IgD-negative memory B cell (primary cell): ENCODE results near the gene DNMBP. TPM values are rescaled to one million over a fixed set of nuclear protein-coding genes. Genes with fewer than 3 reads are reported as not detected.
"Not testable (repeated sequence)": the region's sequence is repeated elsewhere in the genome, so short reads cannot be mapped to it uniquely, and the experiment has no call there.

Experiments used
- H3K27ac Mint-ChIP-seq, 3 donors: one replicate each; pipeline ENCODE4 v1.8.0; 2020 to 2022; ENCODE audit warnings: mild to moderate bottlenecking in 3 of 3, mixed read lengths in 3 of 3, moderate library complexity in 1 of 3
- H3K27me3 Mint-ChIP-seq: one replicate; pipeline ENCODE4 v1.8.0; 2021; ENCODE audit warnings: mixed read lengths
- H3K36me3 Mint-ChIP-seq: one replicate; pipeline ENCODE4 v1.8.0; 2020; ENCODE audit warnings: mild to moderate bottlenecking, mixed read lengths
- H3K4me1 Mint-ChIP-seq, 3 donors: one replicate each; pipeline ENCODE4 v1.8.0; 2020 to 2022; ENCODE audit warnings: mixed read lengths in 3 of 3, mild to moderate bottlenecking in 1 of 3
- H3K4me3 Mint-ChIP-seq, 4 donors: one replicate each; pipeline ENCODE4 v1.8.0; 2020 to 2022; ENCODE audit warnings: mild to moderate bottlenecking in 4 of 4, mixed read lengths in 4 of 4, moderate library complexity in 3 of 4
- H3K9me3 Mint-ChIP-seq, 3 donors: one replicate each; pipeline ENCODE4 v1.8.0; 2020 to 2021; ENCODE audit warnings: mixed read lengths in 3 of 3, mild to moderate bottlenecking in 1 of 3
- polyA plus RNA-seq: library from polyadenylated mRNA; unstranded; fragments of 300-500 nt; fragmentation: Illumina TruSeq; gene quantifications from one replicate; pipeline ENCODE4 v1.2.3, GENCODE V29; 2021

The DNMBP gene
- polyA plus RNA-seq, 1 donor from 2014 or later, result 3.5 TPM

GRCh38 chr10:99869581-99870122, 140.1 kb downstream of the DNMBP start:
- Mint-ChIP-seq H3K36me3 (peaks cover 3% of the 10 kb centered on the region), H3K27me3 (peaks cover 31% of the 10 kb centered on the region), H3K4me1 (peaks cover 0 to 2% (median 2%) of the 10 kb centered on the region in 3 donors), H3K9me3 (peaks cover 0 to 11% (median 9%) of the 10 kb centered on the region in 3 donors), H3K4me3 (no peak overlapping the region), H3K27ac (no peak overlapping the region)

- Mint-ChIP-seq H3K4me3 (peak overlapping the region in 1 of 4 donors; percentile 59), H3K9me3 (peaks cover 0 to 11% (median 9%) of the 10 kb centered on the region in 3 donors), H3K27me3 (peaks cover 36% of the 10 kb centered on the region)
- H3K27ac Mint-ChIP-seq, H3K4me1 Mint-ChIP-seq, H3K36me3 Mint-ChIP-seq: not testable (repeated sequence)
Observed at GRCh38 chr10:99867250-99867649, 142.5 kb downstream of the DNMBP start.

GRCh38 chr10:99863535-99864240, 146.1 kb downstream of the DNMBP start:
- H3K4me1 Mint-ChIP-seq, H3K4me3 Mint-ChIP-seq, H3K36me3 Mint-ChIP-seq: not testable (repeated sequence)
- H3K27ac Mint-ChIP-seq, result peak overlapping the region in 1 of 3 donors; percentile 1
- peaks cover 24% of the 10 kb centered on the region for H3K27me3 Mint-ChIP-seq
- peaks cover 0 to 11% (median 7%) of the 10 kb centered on the region in 3 donors for H3K9me3 Mint-ChIP-seq

GRCh38 chr10:99860466-99860865, 149.3 kb downstream of the DNMBP start:
- Mint-ChIP-seq H3K4me1 (peaks cover 0 to 2% (median 0%) of the 10 kb centered on the region in 3 donors), H3K4me3 (no peak overlapping the region), H3K36me3 (no peaks in the 10 kb centered on the region), H3K9me3 (no peaks in the 10 kb centered on the region), H3K27me3 (peaks cover 11% of the 10 kb centered on the region), H3K27ac (no peak overlapping the region)

- H3K36me3 Mint-ChIP-seq, result no peaks in the 10 kb centered on the region
- H3K4me1 Mint-ChIP-seq, result peaks cover 0 to 2% (median 0%) of the 10 kb centered on the region in 3 donors
- H3K27ac Mint-ChIP-seq, result no peak overlapping the region
- H3K27me3 Mint-ChIP-seq, result peaks cover 8% of the 10 kb centered on the region
- H3K4me3 Mint-ChIP-seq, result no peak overlapping the region
- no peaks in the 10 kb centered on the region for H3K9me3 Mint-ChIP-seq
Observed at GRCh38 chr10:99859585-99859984, 150.2 kb downstream of the DNMBP start.

GRCh38 chr10:99858849-99859248, 150.9 kb downstream of the DNMBP start:
- H3K4me1 Mint-ChIP-seq, result peaks cover 0 to 2% (median 0%) of the 10 kb centered on the region in 3 donors
- H3K36me3 Mint-ChIP-seq, result no peaks in the 10 kb centered on the region
- H3K4me3 Mint-ChIP-seq, result no peak overlapping the region
- no peak overlapping the region for H3K27ac Mint-ChIP-seq
- H3K9me3 Mint-ChIP-seq, result no peaks in the 10 kb centered on the region
- H3K27me3 Mint-ChIP-seq, result peaks cover 4% of the 10 kb centered on the region

- H3K4me3 Mint-ChIP-seq, result no peak overlapping the region
- H3K9me3 Mint-ChIP-seq, result peaks cover 0 to 8% (median 5%) of the 10 kb centered on the region in 3 donors
- no peaks in the 10 kb centered on the region for H3K27me3 Mint-ChIP-seq
- no peak overlapping the region for H3K27ac Mint-ChIP-seq
- peaks cover 1% of the 10 kb centered on the region for H3K36me3 Mint-ChIP-seq
- H3K4me1 Mint-ChIP-seq, result peaks cover 0 to 2% (median 0%) of the 10 kb centered on the region in 3 donors
Observed at GRCh38 chr10:99855479-99856071, 154.2 kb downstream of the DNMBP start.

- no peak overlapping the region for H3K27ac Mint-ChIP-seq
- no peak overlapping the region for H3K4me3 Mint-ChIP-seq
- peaks cover 0 to 4% (median 0%) of the 10 kb centered on the region in 3 donors for H3K4me1 Mint-ChIP-seq
- peaks cover 1% of the 10 kb centered on the region for H3K36me3 Mint-ChIP-seq
- H3K27me3 Mint-ChIP-seq, result no peaks in the 10 kb centered on the region
- peaks cover 0 to 8% (median 5%) of the 10 kb centered on the region in 3 donors for H3K9me3 Mint-ChIP-seq
Observed at GRCh38 chr10:99854860-99855259, 154.9 kb downstream of the DNMBP start.

GRCh38 chr10:99853655-99854054, 156.1 kb downstream of the DNMBP start:
- no peak overlapping the region for H3K4me3 Mint-ChIP-seq
- peaks cover 0 to 4% (median 0%) of the 10 kb centered on the region in 3 donors for H3K4me1 Mint-ChIP-seq
- no peak overlapping the region for H3K27ac Mint-ChIP-seq
- no peaks in the 10 kb centered on the region for H3K27me3 Mint-ChIP-seq
- H3K36me3 Mint-ChIP-seq, result peaks cover 1% of the 10 kb centered on the region
- H3K9me3 Mint-ChIP-seq, result peaks cover 0 to 8% (median 5%) of the 10 kb centered on the region in 3 donors

GRCh38 chr10:99852481-99853213, 157.1 kb downstream of the DNMBP start:
- peaks cover 0 to 4% (median 0%) of the 10 kb centered on the region in 3 donors for H3K4me1 Mint-ChIP-seq
- H3K27me3 Mint-ChIP-seq, result no peaks in the 10 kb centered on the region
- no peak overlapping the region for H3K27ac Mint-ChIP-seq
- peaks cover 0 to 8% (median 5%) of the 10 kb centered on the region in 3 donors for H3K9me3 Mint-ChIP-seq
- H3K4me3 Mint-ChIP-seq, result no peak overlapping the region
- H3K36me3 Mint-ChIP-seq, result peaks cover 1% of the 10 kb centered on the region

- H3K36me3 Mint-ChIP-seq, result peaks cover 1% of the 10 kb centered on the region
- no peak overlapping the region for H3K4me3 Mint-ChIP-seq
- peaks cover 0 to 8% (median 5%) of the 10 kb centered on the region in 3 donors for H3K9me3 Mint-ChIP-seq
- no peak overlapping the region for H3K27ac Mint-ChIP-seq
- H3K27me3 Mint-ChIP-seq, result no peaks in the 10 kb centered on the region
- H3K4me1 Mint-ChIP-seq, result peaks cover 0 to 4% (median 0%) of the 10 kb centered on the region in 3 donors
Observed at GRCh38 chr10:99851825-99852224, 157.9 kb downstream of the DNMBP start.

- peaks cover 2 to 4% (median 2%) of the 10 kb centered on the region in 3 donors for H3K4me1 Mint-ChIP-seq
- peaks cover 1% of the 10 kb centered on the region for H3K36me3 Mint-ChIP-seq
- H3K9me3 Mint-ChIP-seq, result peaks cover 0 to 8% (median 5%) of the 10 kb centered on the region in 3 donors
- no peak overlapping the region for H3K27ac Mint-ChIP-seq
- H3K27me3 Mint-ChIP-seq, result no peaks in the 10 kb centered on the region
- H3K4me3 Mint-ChIP-seq, result no peak overlapping the region
Observed at GRCh38 chr10:99850767-99851340, 158.9 kb downstream of the DNMBP start.

GRCh38 chr10:99850021-99850766, 159.6 kb downstream of the DNMBP start:
- Mint-ChIP-seq H3K27me3 (no peaks in the 10 kb centered on the region), H3K27ac (no peak overlapping the region), H3K36me3 (peaks cover 1% of the 10 kb centered on the region), H3K4me1 (peaks cover 4 to 6% (median 4%) of the 10 kb centered on the region in 3 donors), H3K4me3 (no peak overlapping the region), H3K9me3 (peaks cover 0 to 8% (median 5%) of the 10 kb centered on the region in 3 donors)

GRCh38 chr10:99849536-99849935, 160.2 kb downstream of the DNMBP start:
- Mint-ChIP-seq H3K27ac (no peak overlapping the region), H3K4me1 (peaks cover 4 to 6% (median 4%) of the 10 kb centered on the region in 3 donors), H3K27me3 (no peaks in the 10 kb centered on the region), H3K4me3 (no peak overlapping the region), H3K9me3 (peaks cover 0 to 8% (median 5%) of the 10 kb centered on the region in 3 donors), H3K36me3 (peaks cover 1% of the 10 kb centered on the region)
